IPS DF 19.7 (cell line): ENCODE measurements around the gene FAF1.
"Not testable (repeated sequence)": the region's sequence is repeated elsewhere in the genome, so short reads cannot be mapped to it uniquely, and the experiment has no call there.

Experiments
- DNase-seq: peaks from one replicate; pipeline ENCODE4 v3.0.0-alpha.2; 2013; ENCODE audit warnings: low read depth, low spot score

The FAF1 gene

GRCh38 chr1:50959303-50959912, 659 bp downstream of the FAF1 start:
- DNase-seq = no peak

- DNase-seq = no peak
Measured at GRCh38 chr1:50955116-50955515, 5.0 kb downstream of the FAF1 start.

GRCh38 chr1:50952566-50952965, 7.5 kb downstream of the FAF1 start:
- not testable (repeated sequence) for DNase-seq

GRCh38 chr1:50950396-50950795, 9.7 kb downstream of the FAF1 start:
- DNase-seq = no peak

GRCh38 chr1:50949286-50949982, 10.6 kb downstream of the FAF1 start:
- no peak for DNase-seq

- no peak for DNase-seq
Measured at GRCh38 chr1:50942334-50942733, 17.7 kb downstream of the FAF1 start.

- DNase-seq = no peak
Measured at GRCh38 chr1:50940291-50940690, 19.8 kb downstream of the FAF1 start.

- DNase-seq = no peak
Measured at GRCh38 chr1:50936321-50936720, 23.7 kb downstream of the FAF1 start.

GRCh38 chr1:50935276-50935675, 24.8 kb downstream of the FAF1 start:
- DNase-seq = not testable (repeated sequence)

- DNase-seq = no peak
Measured at GRCh38 chr1:50934838-50935237, 25.2 kb downstream of the FAF1 start.

- DNase-seq = not testable (repeated sequence)
Measured at GRCh38 chr1:50933770-50934169, 26.3 kb downstream of the FAF1 start.

- DNase-seq = not testable (repeated sequence)
Measured at GRCh38 chr1:50932043-50932442, 28.0 kb downstream of the FAF1 start.

GRCh38 chr1:50930965-50931737, 28.9 kb downstream of the FAF1 start:
- DNase-seq = no peak

- DNase-seq = no peak
Measured at GRCh38 chr1:50930193-50930592, 29.9 kb downstream of the FAF1 start.

- no peak for DNase-seq
Measured at GRCh38 chr1:50929376-50929958, 30.6 kb downstream of the FAF1 start.

GRCh38 chr1:50923564-50923963, 36.5 kb downstream of the FAF1 start:
- DNase-seq = no peak

- DNase-seq = no peak
Measured at GRCh38 chr1:50921029-50921428, 39.0 kb downstream of the FAF1 start.

- no peak for DNase-seq
Measured at GRCh38 chr1:50920409-50920808, 39.7 kb downstream of the FAF1 start.

GRCh38 chr1:50917138-50918137, 42.6 kb downstream of the FAF1 start:
- DNase-seq = no peak

- no peak for DNase-seq
Measured at GRCh38 chr1:50915621-50916020, 44.4 kb downstream of the FAF1 start.

GRCh38 chr1:50913954-50914353, 46.1 kb downstream of the FAF1 start:
- DNase-seq = no peak
